Naive B cell (primary cell): ENCODE data around the gene TMEM243. TPM values are rescaled to one million over a fixed set of nuclear protein-coding genes. Genes with fewer than 3 reads are reported as not detected.

Experiments used
- ATAC-seq, 2 donors: fragments of 150-1000 bp; cut with Tn5 transposase; 2 replicates each; pipeline ENCODE4 v1.10.0; 2021; ENCODE audit warnings: low read depth in 2 of 2, mild to moderate bottlenecking in 2 of 2, moderate library complexity in 2 of 2
- DNase-seq: peaks from one replicate; pipeline ENCODE4 v3.0.0; 2022
- H3K27ac Mint-ChIP-seq, 6 donors: one replicate each; pipeline ENCODE4 v1.8.0; 2020 to 2022; ENCODE audit warnings: mild to moderate bottlenecking in 6 of 6, mixed read lengths in 6 of 6, moderate library complexity in 5 of 6, inconsistent platforms in 2 of 6
- H3K27me3 Mint-ChIP-seq, 3 donors: one replicate each; pipeline ENCODE4 v1.8.0; 2021 to 2022; ENCODE audit warnings: mixed read lengths in 3 of 3, mild to moderate bottlenecking in 1 of 3
- H3K36me3 Mint-ChIP-seq, 2 donors: one replicate each; pipeline ENCODE4 v1.8.0; 2020 to 2022; ENCODE audit warnings: mixed read lengths in 2 of 2, inconsistent platforms in 1 of 2, mild to moderate bottlenecking in 1 of 2
- H3K4me1 Mint-ChIP-seq, 3 donors: one replicate each; pipeline ENCODE4 v1.8.0; 2020 to 2022; ENCODE audit warnings: mixed read lengths in 3 of 3, inconsistent platforms in 1 of 3, mild to moderate bottlenecking in 1 of 3, moderate library complexity in 1 of 3
- H3K4me3 Mint-ChIP-seq, 8 donors: one replicate each; pipeline ENCODE4 v1.8.0; 2020 to 2022; ENCODE audit warnings: mild to moderate bottlenecking in 8 of 8, mixed read lengths in 8 of 8, moderate library complexity in 8 of 8, inconsistent platforms in 2 of 8
- H3K9me3 Mint-ChIP-seq, 7 donors: one replicate each; pipeline ENCODE4 v1.8.0; 2020 to 2022; ENCODE audit warnings: mixed read lengths in 7 of 7, mild to moderate bottlenecking in 5 of 7, inconsistent platforms in 2 of 7, moderate library complexity in 1 of 7
- polyA plus RNA-seq, 6 donors: library from polyadenylated mRNA; unstranded; fragments of 300-500 nt; fragmentation: Illumina TruSeq; gene quantifications; one replicate each; pipeline ENCODE4 v1.2.3, GENCODE V29; 2021; ENCODE audit warnings: low read depth in 6 of 6

Gene TMEM243
- polyA plus RNA-seq, 6 donors from 2014 or later = 135 to 209 (median 173) TPM

GRCh38 chr7:87173471-87173870, 46.1 kb downstream of the TMEM243 start:
- Mint-ChIP-seq H3K27me3 (no peaks in the 10 kb centered on the region), H3K27ac (peak overlapping the region in 2 of 6 donors; percentile 34 to 67), H3K9me3 (no peaks in the 10 kb centered on the region), H3K36me3 (peaks cover 24 to 47% of the 10 kb centered on the region in 2 donors), H3K4me3 (no peak overlapping the region), H3K4me1 (peaks cover 9 to 25% (median 14%) of the 10 kb centered on the region in 3 donors)
- DNase-seq (no peak), ATAC-seq (no peak)

- Mint-ChIP-seq H3K4me3 (no peak overlapping the region), H3K36me3 (peaks cover 24 to 51% of the 10 kb centered on the region in 2 donors), H3K4me1 (peaks cover 6 to 23% (median 17%) of the 10 kb centered on the region in 3 donors), H3K27me3 (no peaks in the 10 kb centered on the region), H3K9me3 (no peaks in the 10 kb centered on the region), H3K27ac (peak overlapping the region in 1 of 6 donors; percentile 7)
- no peak for ATAC-seq
- DNase-seq = no peak
These were observed 48.1 kb downstream of the TMEM243 start for GRCh38 chr7:87171282-87171934.

- peaks cover 5 to 20% (median 16%) of the 10 kb centered on the region in 3 donors for H3K4me1 Mint-ChIP-seq
- ATAC-seq = no peak
These were observed 48.7 kb downstream of the TMEM243 start for GRCh38 chr7:87170828-87171227.

GRCh38 chr7:87164433-87164832, 55.1 kb downstream of the TMEM243 start:
- Mint-ChIP-seq H3K27me3 (no peaks in the 10 kb centered on the region), H3K4me3 (no peak overlapping the region), H3K9me3 (no peaks in the 10 kb centered on the region), H3K36me3 (peaks cover 7 to 36% of the 10 kb centered on the region in 2 donors), H3K27ac (peak overlapping the region in 1 of 6 donors; percentile 26), H3K4me1 (peaks cover 12 to 28% (median 13%) of the 10 kb centered on the region in 3 donors)
- DNase-seq (no peak), ATAC-seq (no peak)

More at GRCh38 chr7:87170828-87171227, 48.7 kb downstream of the TMEM243 start:
- Mint-ChIP-seq H3K4me3 (no peak overlapping the region), H3K36me3 (peaks cover 20 to 50% of the 10 kb centered on the region in 2 donors), H3K27ac (peak overlapping the region in 3 of 6 donors; percentile 15 to 69 (median 33)), H3K9me3 (no peaks in the 10 kb centered on the region), H3K27me3 (no peaks in the 10 kb centered on the region)
- no peak for DNase-seq

GRCh38 chr7:87159538-87159937, 60.0 kb downstream of the TMEM243 start:
- ATAC-seq = no peak
- Mint-ChIP-seq H3K4me1 (peaks cover 17 to 40% (median 34%) of the 10 kb centered on the region in 3 donors), H3K9me3 (no peaks in the 10 kb centered on the region), H3K36me3 (peaks cover 0 to 7% of the 10 kb centered on the region in 2 donors), H3K4me3 (no peak overlapping the region), H3K27ac (no peak overlapping the region), H3K27me3 (no peaks in the 10 kb centered on the region)
- no peak for DNase-seq

GRCh38 chr7:87156709-87157108, 62.8 kb downstream of the TMEM243 start:
- Mint-ChIP-seq H3K4me1 (peaks cover 28 to 52% (median 39%) of the 10 kb centered on the region in 3 donors), H3K4me3 (peak overlapping the region in 1 of 8 donors; percentile 31), H3K36me3 (peaks cover 0 to 7% of the 10 kb centered on the region in 2 donors), H3K27ac (peak overlapping the region in 4 of 6 donors; percentile 0 to 49 (median 24)), H3K9me3 (no peaks in the 10 kb centered on the region), H3K27me3 (no peaks in the 10 kb centered on the region)
- no peak for ATAC-seq
- DNase-seq = no peak

- Mint-ChIP-seq H3K27ac (peak overlapping the region in 2 of 6 donors; percentile 71 to 87), H3K9me3 (no peaks in the 10 kb centered on the region), H3K36me3 (peaks cover 0 to 6% of the 10 kb centered on the region in 2 donors), H3K4me1 (peaks cover 30 to 56% (median 39%) of the 10 kb centered on the region in 3 donors), H3K27me3 (no peaks in the 10 kb centered on the region), H3K4me3 (peak overlapping the region in 7 of 8 donors; percentile 31 to 68 (median 52))
- no peak for DNase-seq
- no peak for ATAC-seq
These were observed 63.7 kb downstream of the TMEM243 start for GRCh38 chr7:87155788-87156187.

GRCh38 chr7:87154569-87154968, 65.0 kb downstream of the TMEM243 start:
- Mint-ChIP-seq H3K4me1 (peaks cover 25 to 50% (median 33%) of the 10 kb centered on the region in 3 donors), H3K27ac (peak overlapping the region in 3 of 6 donors; percentile 23 to 99 (median 71)), H3K27me3 (no peaks in the 10 kb centered on the region), H3K4me3 (peak overlapping the region in 7 of 8 donors; percentile 25 to 97 (median 67)), H3K9me3 (no peaks in the 10 kb centered on the region), H3K36me3 (no peaks in the 10 kb centered on the region)
- DNase-seq (no peak), ATAC-seq (no peak)

- Mint-ChIP-seq H3K27ac (peak overlapping the region in 3 of 6 donors; percentile 23 to 99 (median 71)), H3K4me1 (peaks cover 25 to 46% (median 33%) of the 10 kb centered on the region in 3 donors), H3K4me3 (peak overlapping the region in 6 of 8 donors; percentile 23 to 97 (median 80)), H3K27me3 (no peaks in the 10 kb centered on the region), H3K9me3 (no peaks in the 10 kb centered on the region), H3K36me3 (no peaks in the 10 kb centered on the region)
- DNase-seq (no peak), ATAC-seq (no peak)
These were observed 65.4 kb downstream of the TMEM243 start for GRCh38 chr7:87154166-87154565.

GRCh38 chr7:87152897-87153641, 66.5 kb downstream of the TMEM243 start:
- peak overlapping the region; percentile 92 to 98 (median 97) for H3K4me3 Mint-ChIP-seq
- no peaks in the 10 kb centered on the region for H3K36me3 Mint-ChIP-seq
- peaks cover 25 to 45% (median 33%) of the 10 kb centered on the region in 3 donors for H3K4me1 Mint-ChIP-seq
- H3K27ac Mint-ChIP-seq = peak overlapping the region; percentile 93 to 100 (median 99)
- H3K9me3 Mint-ChIP-seq = no peaks in the 10 kb centered on the region
- DNase-seq (no peak), ATAC-seq (peak; percentile 6 to 9)
- H3K27me3 Mint-ChIP-seq = no peaks in the 10 kb centered on the region

- ATAC-seq (peak; percentile 81 to 82), DNase-seq (peak; percentile 87)
- Mint-ChIP-seq H3K36me3 (no peaks in the 10 kb centered on the region), H3K4me1 (peaks cover 25 to 44% (median 33%) of the 10 kb centered on the region in 3 donors), H3K9me3 (no peaks in the 10 kb centered on the region), H3K4me3 (peak within 1 kb of the TSS; percentile 92 to 98 (median 97)), H3K27me3 (no peaks in the 10 kb centered on the region), H3K27ac (peak within 1 kb of the TSS; percentile 99 to 100 (median 99))
These were observed 67.2 kb downstream of the TMEM243 start, which contains the start of gene DMTF1 for GRCh38 chr7:87152112-87152896. Gene DMTF1, plus strand, starts transcription at chr7:87152453. Its CDS starts 12,489 bp downstream, at chr7:87164942.

GRCh38 chr7:87151729-87152111, 67.8 kb downstream of the TMEM243 start:
- peak; percentile 53 to 56 for ATAC-seq
- Mint-ChIP-seq H3K27ac (peak overlapping the region; percentile 99 to 100 (median 99)), H3K27me3 (no peaks in the 10 kb centered on the region), H3K4me3 (peak overlapping the region; percentile 92 to 98 (median 97)), H3K36me3 (no peaks in the 10 kb centered on the region), H3K4me1 (peaks cover 25 to 38% (median 27%) of the 10 kb centered on the region in 3 donors), H3K9me3 (no peaks in the 10 kb centered on the region)
- no peak for DNase-seq
